GM23248 (cell line): ENCODE results near the gene KNL1. TPM values are rescaled to one million over a fixed set of nuclear protein-coding genes. Genes with fewer than 3 reads are reported as not detected.

Source experiments
- DNase-seq: peaks from one replicate; pipeline ENCODE4 v3.0.0-alpha.2; 2015
- H2AFZ ChIP-seq: fragments of 200-600 bp; sonication (generic); 2 replicates; pipeline ENCODE4 v1.6.1; 2016; ENCODE audit warnings: antibody characterized with exemption
- H3F3A ChIP-seq: fragments of 200-600 bp; sonication (generic); 2 replicates; pipeline ENCODE4 v1.6.1; 2016; ENCODE audit warnings: mild to moderate bottlenecking, antibody characterized with exemption, mixed run types; ENCODE audit not compliant: insufficient read depth
- H3K27ac ChIP-seq: fragments of 200-600 bp; sonication (generic); 2 replicates; pipeline ENCODE4 v1.5.1; 2016; ENCODE audit warnings: mild to moderate bottlenecking
- H3K27me3 ChIP-seq: fragments of 200-600 bp; sonication (generic); replicated peaks from 2 replicates; pipeline ENCODE4 v1.6.1; 2016; ENCODE audit warnings: mild to moderate bottlenecking; ENCODE audit not compliant: insufficient read depth
- H3K36me3 ChIP-seq: fragments of 200-600 bp; sonication (generic); 2 replicates; pipeline ENCODE4 v1.6.1; 2016; ENCODE audit warnings: low read depth, mild to moderate bottlenecking
- H3K4me1 ChIP-seq: fragments of 200-600 bp; sonication (generic); 2 replicates; pipeline ENCODE4 v1.6.1; 2016; ENCODE audit warnings: mild to moderate bottlenecking; ENCODE audit not compliant: insufficient read depth
- H3K4me2 ChIP-seq: fragments of 200-600 bp; sonication (generic); one replicate; pipeline ENCODE4 v1.6.1; 2016; ENCODE audit warnings: mild to moderate bottlenecking; ENCODE audit not compliant: unreplicated experiment
- H3K4me3 ChIP-seq: fragments of 200-600 bp; sonication (generic); 2 replicates; pipeline ENCODE4 v1.5.1; 2016; ENCODE audit warnings: mild to moderate bottlenecking
- H3K79me2 ChIP-seq: fragments of 200-600 bp; sonication (generic); 2 replicates; pipeline ENCODE4 v1.6.1; 2016; ENCODE audit warnings: mild to moderate bottlenecking; ENCODE audit not compliant: insufficient read depth
- H3K9ac ChIP-seq: fragments of 200-600 bp; sonication (generic); 2 replicates; pipeline ENCODE4 v1.6.1; 2016; ENCODE audit warnings: mild to moderate bottlenecking
- H3K9me2 ChIP-seq: fragments of 200-600 bp; sonication (generic); 2 replicates; pipeline ENCODE4 v1.6.1; 2016; ENCODE audit warnings: mixed run types, mild to moderate bottlenecking, moderate library complexity; ENCODE audit not compliant: insufficient read depth
- H3K9me3 ChIP-seq: fragments of 200-600 bp; sonication (generic); one replicate; pipeline ENCODE4 v1.6.1; 2017; ENCODE audit warnings: low read depth
- H4K20me1 ChIP-seq: fragments of 200-600 bp; sonication (generic); 2 replicates; pipeline ENCODE4 v1.6.0; 2016; ENCODE audit not compliant: insufficient read depth
- EZH2 ChIP-seq: fragments of 200-600 bp; sonication (generic); IDR thresholded peaks from 2 replicates; pipeline ENCODE4 v1.6.1; 2018; ENCODE audit warnings: antibody characterized with exemption, mild to moderate bottlenecking; ENCODE audit not compliant: insufficient read depth, poor library complexity, severe bottlenecking
- EZH2phosphoT487 ChIP-seq: fragments of 200-600 bp; sonication (generic); IDR thresholded peaks from 2 replicates; pipeline ENCODE4 v1.6.1; 2018; ENCODE audit warnings: antibody characterized with exemption, moderate library complexity, mild to moderate bottlenecking, low read depth; ENCODE audit not compliant: insufficient read depth
- WGBS, 2 experiments: methylation state at CpG; one replicate each; pipeline ENCODE4 v1.1.6; 2015 to 2017; ENCODE audit warnings: low lambda C conversion rate in 2 of 2, low coverage in 1 of 2; ENCODE audit errors: missing lambda C conversion rate in 2 of 2; 5-methylcytosine and 5-hydroxymethylcytosine counted together
- in situ Hi-C: fragments of 300-500 bp; cut with MboI; formaldehyde crosslinking; loops from 2 replicates; pipeline ENCODE4 v1.15.0; 2020
- polyA plus RNA-seq: library from polyadenylated mRNA; unstranded; fragments of >200 nt; fragmentation: Nextera tagmentation; extraction: Ambion mirVana; gene quantifications from 2 replicates; pipeline ENCODE4 v1.2.1, GENCODE V29; 2016
- total RNA-seq: library from RNA; depleted of rRNA; stranded (reverse); fragments of >200 nt; shearing (Covaris generic); gene quantifications from 2 replicates; pipeline ENCODE4 v1.2.3, GENCODE V29; 2014

Gene KNL1
- total and polyA plus RNA-seq, 2 experiments from 2014 or later = 5.7 to 14.5 TPM

DNA sequence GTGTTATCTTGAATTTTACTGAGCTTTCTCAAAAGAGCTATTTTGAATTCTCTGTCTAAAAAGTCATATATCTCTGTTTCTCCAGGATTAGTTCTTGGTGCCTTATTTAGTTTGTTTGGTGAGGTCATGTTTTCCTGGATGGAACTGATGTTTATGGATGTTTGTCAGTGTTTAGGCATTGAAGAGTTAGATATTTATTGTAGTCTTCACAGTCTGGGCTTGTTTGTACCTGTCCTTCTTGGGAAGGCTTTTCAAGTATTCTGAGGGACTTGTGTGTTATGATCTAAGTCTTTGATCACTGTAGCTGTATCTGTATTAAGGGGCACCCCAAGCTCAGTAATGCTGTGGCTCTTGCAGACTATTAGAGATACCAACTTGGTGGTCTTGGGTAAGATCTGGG, 90.3 kb downstream of the KNL1 start:
- H3K27me3 ChIP-seq = no peaks in the 10 kb centered on the region
- no peak overlapping the region for H3K4me2 ChIP-seq
- H3K4me3 ChIP-seq = no peak overlapping the region
- DNase-seq = no peak
- H3K79me2 ChIP-seq = no peaks in the 10 kb centered on the region
- no peaks in the 10 kb centered on the region for H3K9me2 ChIP-seq
- H2AFZ ChIP-seq = no peak overlapping the region
- no peaks in the 10 kb centered on the region for H3K9me3 ChIP-seq
- no peaks in the 10 kb centered on the region for H3K4me1 ChIP-seq
- H3K36me3 ChIP-seq = no peaks in the 10 kb centered on the region; the same call in 1 of the 2 replicates
- no peaks in the 10 kb centered on the region for H4K20me1 ChIP-seq
- in situ Hi-C loops = no loop called here
- no peak overlapping the region for H3K9ac ChIP-seq
- TF ChIP-seq EZH2phosphoT487 = no peak
- no peak for TF ChIP-seq EZH2
- no peak overlapping the region for H3K27ac ChIP-seq
- no peaks in the 10 kb centered on the region for H3F3A ChIP-seq

DNA sequence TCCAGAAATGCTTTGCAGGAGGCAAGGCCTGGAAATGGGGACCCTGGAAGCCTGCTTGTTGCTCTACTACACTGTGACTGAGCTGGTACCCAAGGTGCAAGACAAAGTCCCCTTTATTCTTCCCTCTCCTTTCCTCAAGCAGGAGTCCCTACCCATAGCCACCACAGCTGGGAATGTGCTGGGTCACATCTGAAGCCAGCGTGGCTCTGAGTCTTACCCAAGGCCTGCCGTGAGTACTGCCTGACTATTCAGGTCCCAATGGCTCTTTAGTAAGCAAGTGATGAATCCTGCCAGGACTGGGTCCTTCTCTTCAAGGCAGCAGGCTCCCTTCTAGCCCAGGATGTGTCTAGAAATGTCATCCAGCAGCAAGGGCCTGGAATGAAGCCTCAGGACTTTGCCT, 91.3 kb downstream of the KNL1 start:
- no peaks in the 10 kb centered on the region for H3K4me1 ChIP-seq
- no peaks in the 10 kb centered on the region for H4K20me1 ChIP-seq
- H3K9me2 ChIP-seq = no peaks in the 10 kb centered on the region
- 98 to 100% methylated on average over 2 of the region's 2 CpGs for WGBS, 2 experiments
- in situ Hi-C loops = no loop called here
- no peak overlapping the region for H3K4me2 ChIP-seq
- no peak for TF ChIP-seq EZH2
- TF ChIP-seq EZH2phosphoT487 = no peak
- H3K79me2 ChIP-seq = no peaks in the 10 kb centered on the region
- no peak for DNase-seq
- no peak overlapping the region for H2AFZ ChIP-seq
- no peak overlapping the region for H3K27ac ChIP-seq
- H3K9ac ChIP-seq = no peak overlapping the region
- H3K27me3 ChIP-seq = no peaks in the 10 kb centered on the region
- H3K9me3 ChIP-seq = no peaks in the 10 kb centered on the region
- H3K4me3 ChIP-seq = no peak overlapping the region
- no peaks in the 10 kb centered on the region for H3F3A ChIP-seq
- no peaks in the 10 kb centered on the region; the same call in 1 of the 2 replicates for H3K36me3 ChIP-seq

DNA sequence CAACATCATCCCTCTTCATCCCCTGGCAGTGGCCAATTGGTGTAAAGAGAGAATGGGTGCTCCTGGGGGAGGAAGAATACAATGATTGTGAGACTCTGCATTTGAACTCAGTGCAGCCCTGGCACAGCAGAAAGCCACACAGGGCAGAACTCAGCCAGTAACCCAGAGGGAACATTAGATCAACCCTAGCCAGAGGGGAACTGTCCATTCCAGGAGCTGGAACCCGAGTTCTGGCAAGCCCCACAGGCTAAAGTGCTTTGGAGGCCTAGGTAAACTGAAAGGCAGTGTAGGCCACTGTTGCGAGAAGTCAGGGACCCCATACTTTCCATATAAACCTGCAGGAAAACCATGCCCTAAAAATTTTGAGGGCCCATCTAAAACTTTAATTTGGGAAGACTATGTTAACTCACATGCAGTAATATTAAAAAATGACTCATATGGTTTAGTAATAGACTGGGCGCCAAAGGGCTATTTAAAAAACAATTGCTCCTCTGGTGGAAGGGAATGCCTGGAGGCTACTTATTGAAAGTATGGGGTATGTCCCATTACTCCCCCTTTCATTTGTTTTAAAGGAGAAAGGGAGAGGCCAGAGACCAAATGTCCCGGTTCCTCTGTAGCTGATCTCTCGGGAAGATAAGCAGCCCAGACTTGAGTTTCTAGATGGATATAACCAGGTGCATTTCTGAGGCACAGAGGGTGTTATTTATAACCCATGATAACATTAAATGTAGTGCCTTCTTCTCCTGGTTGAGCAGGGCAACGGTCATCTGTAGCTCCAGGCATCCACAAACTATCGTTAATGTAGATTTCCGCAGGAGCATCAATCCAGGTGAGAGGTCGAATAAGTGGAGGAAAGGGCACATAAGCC, 95.1 kb downstream of the KNL1 start:
- no peak overlapping the region for H3K4me2 ChIP-seq
- H3F3A ChIP-seq = peaks cover 9% of the 10 kb centered on the region; the same call in 1 of the 2 replicates
- H3K9ac ChIP-seq = no peak overlapping the region
- 83 to 88% methylated on average over 9 of the region's 9 CpGs for WGBS, 2 experiments
- H3K9me2 ChIP-seq = no peaks in the 10 kb centered on the region
- H3K27me3 ChIP-seq = no peaks in the 10 kb centered on the region
- H3K36me3 ChIP-seq = no peaks in the 10 kb centered on the region; the same call in 1 of the 2 replicates
- H4K20me1 ChIP-seq = no peaks in the 10 kb centered on the region
- H3K4me3 ChIP-seq = no peak overlapping the region
- TF ChIP-seq EZH2phosphoT487 (no peak), EZH2 (no peak)
- H3K9me3 ChIP-seq = no peaks in the 10 kb centered on the region
- DNase-seq = no peak
- peaks cover 10% of the 10 kb centered on the region for H3K79me2 ChIP-seq
- in situ Hi-C loops = no loop called here
- no peak overlapping the region for H3K27ac ChIP-seq
- no peak overlapping the region for H2AFZ ChIP-seq
- H3K4me1 ChIP-seq = 0 out of 2 replicates have a peak, but pooled peaks cover 4% of the 10 kb centered on the region

DNA sequence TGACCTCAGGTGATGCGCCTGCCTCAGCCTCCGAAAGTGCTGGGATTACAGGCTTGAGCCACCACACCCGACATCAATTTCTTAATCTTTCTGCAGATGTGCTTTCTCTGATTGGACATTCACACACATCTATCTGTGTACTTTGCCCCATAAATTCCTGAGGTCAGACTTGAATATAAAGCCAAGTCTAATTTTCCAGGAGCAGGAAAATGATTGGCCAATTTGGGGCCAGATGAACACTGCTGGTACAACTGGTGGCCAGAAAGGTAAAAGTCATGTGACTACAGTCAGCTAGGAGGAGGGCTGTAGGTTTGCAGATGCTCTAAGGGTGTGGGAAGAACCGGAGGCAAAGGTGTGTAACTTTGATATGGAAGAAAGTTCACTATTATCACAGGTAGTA, 97.7 kb downstream of the KNL1 start:
- no peak overlapping the region for H3K27ac ChIP-seq
- no peaks in the 10 kb centered on the region; the same call in 1 of the 2 replicates for H3K36me3 ChIP-seq
- H3K4me2 ChIP-seq = no peak overlapping the region
- no peak overlapping the region for H2AFZ ChIP-seq
- in situ Hi-C loops = no loop called here
- no peak overlapping the region for H3K4me3 ChIP-seq
- H3F3A ChIP-seq = peaks cover 12% of the 10 kb centered on the region; the same call in 1 of the 2 replicates
- TF ChIP-seq EZH2 = no peak
- TF ChIP-seq EZH2phosphoT487 = no peak
- H3K79me2 ChIP-seq = peaks cover 19% of the 10 kb centered on the region
- H4K20me1 ChIP-seq = no peaks in the 10 kb centered on the region
- H3K9me2 ChIP-seq = no peaks in the 10 kb centered on the region
- H3K9ac ChIP-seq = no peak overlapping the region
- H3K4me1 ChIP-seq = 0 out of 2 replicates have a peak, but pooled peaks cover 4% of the 10 kb centered on the region
- 92 to 97% methylated on average over 4 of the region's 4 CpGs for WGBS, 2 experiments
- no peaks in the 10 kb centered on the region for H3K27me3 ChIP-seq
- DNase-seq = no peak
- H3K9me3 ChIP-seq = no peaks in the 10 kb centered on the region
